ENCODE results near the gene PRUNE2.
"Not testable (repeated sequence)": the region's sequence is repeated elsewhere in the genome, so short reads cannot be mapped to it uniquely, and the experiment has no call there.

The PRUNE2 gene

GRCh38 chr9:76868897-76869296, 37.0 kb downstream of the PRUNE2 start:
- no peak for DNase-seq (ENCODE audit: low read depth)

GRCh38 chr9:76866689-76867088, 39.2 kb downstream of the PRUNE2 start:
- no peak for DNase-seq (ENCODE audit: low read depth)

GRCh38 chr9:76863832-76864231, 42.1 kb downstream of the PRUNE2 start:
- DNase-seq (ENCODE audit: low read depth): no peak

GRCh38 chr9:76859860-76860259, 46.1 kb downstream of the PRUNE2 start:
- no peak for DNase-seq (ENCODE audit: low read depth)

- not testable (repeated sequence) for DNase-seq (ENCODE audit: low read depth)
These were observed 47.7 kb downstream of the PRUNE2 start for GRCh38 chr9:76858248-76858647.

GRCh38 chr9:76856016-76856415, 49.9 kb downstream of the PRUNE2 start:
- no peak for DNase-seq (ENCODE audit: low read depth)

GRCh38 chr9:76855015-76855414, 50.9 kb downstream of the PRUNE2 start:
- DNase-seq (ENCODE audit: low read depth): no peak

GRCh38 chr9:76852026-76852425, 53.9 kb downstream of the PRUNE2 start:
- DNase-seq (ENCODE audit: low read depth): no peak

- no peak for DNase-seq (ENCODE audit: low read depth)
These were observed 59.6 kb downstream of the PRUNE2 start for GRCh38 chr9:76846297-76846696.

GRCh38 chr9:76845254-76845653, 60.7 kb downstream of the PRUNE2 start:
- no peak for DNase-seq (ENCODE audit: low read depth)

GRCh38 chr9:76835571-76836283, 70.2 kb downstream of the PRUNE2 start:
- DNase-seq (ENCODE audit: low read depth): no peak

- DNase-seq (ENCODE audit: low read depth): no peak
These were observed 77.5 kb downstream of the PRUNE2 start for GRCh38 chr9:76828447-76828846.

GRCh38 chr9:76827296-76828080, 78.4 kb downstream of the PRUNE2 start:
- no peak for DNase-seq (ENCODE audit: low read depth)

GRCh38 chr9:76820431-76820830, 85.5 kb downstream of the PRUNE2 start:
- no peak for DNase-seq (ENCODE audit: low read depth)

- no peak for DNase-seq (ENCODE audit: low read depth)
These were observed 87.6 kb downstream of the PRUNE2 start for GRCh38 chr9:76818271-76818670.

GRCh38 chr9:76817489-76817888, 88.4 kb downstream of the PRUNE2 start:
- no peak for DNase-seq (ENCODE audit: low read depth)

- no peak for DNase-seq (ENCODE audit: low read depth)
These were observed 93.3 kb downstream of the PRUNE2 start for GRCh38 chr9:76812591-76812990.

GRCh38 chr9:76810377-76810957, 95.4 kb downstream of the PRUNE2 start:
- no peak for DNase-seq (ENCODE audit: low read depth)

- DNase-seq (ENCODE audit: low read depth): no peak
These were observed 97.3 kb downstream of the PRUNE2 start for GRCh38 chr9:76808636-76809035.

- DNase-seq (ENCODE audit: low read depth): no peak
These were observed 102.2 kb downstream of the PRUNE2 start for GRCh38 chr9:76803762-76804161.

- no peak for DNase-seq (ENCODE audit: low read depth)
These were observed 102.8 kb downstream of the PRUNE2 start for GRCh38 chr9:76803083-76803482.

- no peak for DNase-seq (ENCODE audit: low read depth)
These were observed 105.0 kb downstream of the PRUNE2 start for GRCh38 chr9:76800901-76801300.

- DNase-seq (ENCODE audit: low read depth): no peak
These were observed 106.4 kb downstream of the PRUNE2 start for GRCh38 chr9:76799473-76799872.

Measured in activated gamma-delta T cell treated with anti-CD3 and anti-CD28 coated beads, Interleukin-2, amount 50 U/mL, for 16 hours (primary cell).